H1 (cell line): ENCODE results near the gene VEZT. TPM values are rescaled to one million over a fixed set of nuclear protein-coding genes. Genes with fewer than 3 reads are reported as not detected.

Experiments used
- CREB1 ChIP-seq: IDR thresholded peaks from 2 replicates; pipeline ENCODE4 v1.6.1; 2012; ENCODE audit warnings: inconsistent platforms
- EGR1 ChIP-seq: IDR thresholded peaks from 2 replicates; pipeline ENCODE4 v1.6.1; 2011; ENCODE audit warnings: low read depth, low read length, borderline replicate concordance
- EP300 ChIP-seq, 2 experiments: IDR thresholded peaks; 1 replicate in 1 of 2; 2 replicates in 1 of 2; pipeline ENCODE4 v1.6.1; 2011 to 2012; ENCODE audit warnings: low read depth in 2 of 2, low read length in 2 of 2, mild to moderate bottlenecking in 2 of 2, borderline replicate concordance in 1 of 2, inconsistent platforms in 1 of 2, moderate library complexity in 1 of 2
- EZH2 ChIP-seq: fragments of 200-600 bp; sonication (generic); IDR thresholded peaks from 2 replicates; pipeline ENCODE4 v1.7.1; 2012; ENCODE audit warnings: low read depth, mild to moderate bottlenecking, moderate library complexity, low read length, inconsistent platforms; ENCODE audit not compliant: severe bottlenecking
- GABPA ChIP-seq: IDR thresholded peaks from 2 replicates; pipeline ENCODE4 v1.6.1; 2011; ENCODE audit warnings: mild to moderate bottlenecking, low read length, moderate library complexity, borderline replicate concordance; ENCODE audit not compliant: insufficient read depth
- HDAC2 ChIP-seq, 2 experiments: fragments of 300-600 bp in 1 of 2; sonication (generic) in 1 of 2; IDR thresholded peaks; 2 replicates each; pipeline ENCODE4 v1.6.1; 2011 to 2012; ENCODE audit warnings: low read depth in 2 of 2, low read length in 2 of 2, mild to moderate bottlenecking in 2 of 2, moderate library complexity in 2 of 2, borderline replicate concordance in 1 of 2, inconsistent platforms in 1 of 2
- MAFK ChIP-seq: IDR thresholded peaks from 2 replicates; pipeline ENCODE4 v1.6.1; 2012; ENCODE audit warnings: low read depth, mild to moderate bottlenecking, improper control_type of control experiment, low read length
- POLR2A ChIP-seq, 2 experiments: IDR thresholded peaks; 1 replicate in 1 of 2; 2 replicates in 1 of 2; pipeline ENCODE4 v1.6.1; 2011; ENCODE audit warnings: low read depth in 2 of 2, low read length in 2 of 2, mild to moderate bottlenecking in 2 of 2; ENCODE audit errors: control extremely low read depth in 1 of 2
- TCF12 ChIP-seq: IDR thresholded peaks from 2 replicates; pipeline ENCODE4 v1.6.1; 2011; ENCODE audit warnings: low read depth, mild to moderate bottlenecking, low read length
- polyA plus RNA-seq, 7 experiments: library from polyadenylated mRNA; depleted of rRNA in 3 of 7; stranded (reverse) in 5 of 7; unstranded in 2 of 7; fragments of >200 nt in 5 of 7; fragments of 200-250 nt in 2 of 7; gene quantifications; 1 replicate in 5 of 7; 2 replicates in 1 of 7; 4 replicates in 1 of 7; pipeline versions ENCODE4 v1.2.1 to v1.2.3, GENCODE V29; 2011 to 2013; ENCODE audit warnings: missing spikeins in 2 of 7, mixed read lengths in 2 of 7
- total RNA-seq: library from RNA; stranded (reverse); fragmentation: NEBNext Ultra II Directional; extraction: Animal tissue kit (Norgen Biotek cat#: 25700); gene quantifications from 2 replicates; pipeline ENCODE4 v1.2.1, GENCODE V29; 2021
- TF ChIP-seq, protein P1 (sequence below): IDR thresholded peaks from 2 replicates; pipeline ENCODE4 v1.6.1; 2011; ENCODE audit warnings: low read length, improper control_type of control experiment
- TF ChIP-seq, protein P2 (sequence below): IDR thresholded peaks from 2 replicates; pipeline ENCODE4 v1.6.1; 2011; ENCODE audit warnings: low read depth, mild to moderate bottlenecking, low read length; ENCODE audit not compliant: insufficient read depth

Gene VEZT
- total and polyA plus RNA-seq, 2 of the 8 experiments (the other 6 are each of a cell fraction or from before 2014, with no cell fraction given) = 44.0 to 56.1 TPM

DNA sequence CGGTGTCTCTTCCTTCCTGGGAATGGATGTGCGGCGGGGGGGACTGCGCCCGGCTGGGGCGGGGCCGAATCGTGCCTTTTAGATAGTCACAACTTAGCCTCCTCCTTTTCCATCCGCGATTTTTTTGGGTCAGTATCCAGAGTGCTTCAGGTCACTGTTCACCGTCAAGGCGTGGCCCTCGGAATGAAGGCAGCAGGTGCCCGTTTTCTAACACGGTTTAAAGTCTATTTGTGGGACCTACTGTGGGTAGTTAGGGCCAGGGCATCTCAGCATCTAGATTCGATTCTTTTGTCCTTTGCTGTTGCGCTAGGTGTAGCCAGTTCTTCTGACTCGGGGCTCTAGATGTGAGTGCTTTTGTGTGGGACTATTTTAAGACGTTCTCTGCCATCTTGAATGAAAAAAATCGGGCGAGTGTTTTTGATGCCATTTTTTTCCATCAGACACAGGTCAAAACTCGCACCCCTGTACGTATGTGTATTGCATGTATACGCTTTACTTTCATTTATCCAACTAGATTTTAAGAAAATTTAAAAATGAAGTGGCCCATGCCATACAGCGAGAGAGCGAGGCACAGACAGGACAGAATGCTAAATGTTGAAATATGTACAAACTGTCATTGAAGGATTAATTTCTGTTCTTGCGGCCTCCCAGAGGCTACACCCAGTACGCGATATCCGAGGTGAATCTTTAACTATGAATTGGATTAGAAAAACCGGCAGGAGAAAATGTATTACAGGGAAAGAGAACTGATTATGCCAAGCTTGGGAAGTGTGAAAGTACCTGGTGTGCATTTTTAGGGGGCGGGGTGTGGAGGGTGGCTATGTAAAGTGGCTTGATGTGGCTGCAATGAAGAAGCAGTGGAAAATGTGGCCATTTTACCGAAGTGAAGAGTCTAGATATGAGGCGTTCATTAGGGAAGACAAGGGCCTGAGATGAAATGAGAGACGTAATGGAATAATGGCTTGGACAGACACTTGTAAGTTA is 835 bp downstream of the VEZT start (continued):
- TF ChIP-seq CREB1 (no peak), HDAC2 (IDR thresholded peaks at IDR 0.05; ENCODE audit: borderline replicate concordance in 1 of 2, low read depth in 2 of 2, low read length in 2 of 2) (0 out of 4 replicates have a peak, but pooled peaks of 1 of the 2 experiments have one; percentile 6), EP300 (IDR thresholded peaks at IDR 0.05; ENCODE audit: borderline replicate concordance in 1 of 2, low read depth in 2 of 2, low read length in 2 of 2) (no peak), EGR1 (no peak), TCF12 (no peak), MAFK (no peak), POLR2A (IDR thresholded peaks at IDR 0.05; ENCODE audit: control extremely low read depth in 1 of 2, low read depth in 2 of 2, low read length in 2 of 2) (peak in 1 of 2 experiments; percentile 12; a peak in 1 of 3 replicates), GABPA (no peak), EZH2 (no peak)
- TF ChIP-seq, protein P1, sequence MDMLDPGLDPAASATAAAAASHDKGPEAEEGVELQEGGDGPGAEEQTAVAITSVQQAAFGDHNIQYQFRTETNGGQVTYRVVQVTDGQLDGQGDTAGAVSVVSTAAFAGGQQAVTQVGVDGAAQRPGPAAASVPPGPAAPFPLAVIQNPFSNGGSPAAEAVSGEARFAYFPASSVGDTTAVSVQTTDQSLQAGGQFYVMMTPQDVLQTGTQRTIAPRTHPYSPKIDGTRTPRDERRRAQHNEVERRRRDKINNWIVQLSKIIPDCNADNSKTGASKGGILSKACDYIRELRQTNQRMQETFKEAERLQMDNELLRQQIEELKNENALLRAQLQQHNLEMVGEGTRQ = no peak
- TF ChIP-seq, protein P2, sequence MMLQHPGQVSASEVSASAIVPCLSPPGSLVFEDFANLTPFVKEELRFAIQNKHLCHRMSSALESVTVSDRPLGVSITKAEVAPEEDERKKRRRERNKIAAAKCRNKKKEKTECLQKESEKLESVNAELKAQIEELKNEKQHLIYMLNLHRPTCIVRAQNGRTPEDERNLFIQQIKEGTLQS = no peak
